ENCODE measurements around the gene GCGR.

GRCh38 chr17:81805707-81806460 lies 1.9 kb downstream of the GCGR start:
- TF ChIP-seq CBFB (CRISPR knock-in tag; IDR thresholded peaks at IDR 0.05; ENCODE audit: low read depth) = no peak
- no peak for TF ChIP-seq JUN (CRISPR knock-in tag; IDR thresholded peaks at IDR 0.05)
- TF ChIP-seq IRF2 (CRISPR knock-in tag; IDR thresholded peaks at IDR 0.05; ENCODE audit: borderline replicate concordance, low read depth) = no peak
- no peak for TF ChIP-seq CTCF (IDR thresholded peaks at IDR 0.05)
- no peak for TF ChIP-seq ZNF281 (CRISPR knock-in tag; IDR thresholded peaks at IDR 0.05)

Measured in WTC11 (cell line).